Posterior cingulate gyrus (tissue), 11 donors: ENCODE measurements around the gene TDRD9.
A peak's percentile ranks its signal among the peaks of the same experiment; 100 is the strongest.

Experiments used
- DNase-seq, 10 donors: peaks; one replicate each; pipeline versions ENCODE4 v3.0.0 to v3.0.0-alpha.2; 2020 to 2021; ENCODE audit warnings: mixed read lengths in 3 of 10
- intact Hi-C: fragments of 100-400 bp; cut with DNase I; formaldehyde crosslinking; loops from one replicate; pipeline ENCODE4 v1.15.1; 2023

The TDRD9 gene

GRCh38 chr14:103890821-103891666, 37.2 kb upstream of the TDRD9 start:
- DNase-seq: no peak
- intact Hi-C loops: no loop called here

GRCh38 chr14:103891667-103892215, 36.5 kb upstream of the TDRD9 start:
- DNase-seq: no peak
- intact Hi-C loops: no loop called here

- intact Hi-C loops: no loop called here
- DNase-seq: no peak
These were observed 36.0 kb upstream of the TDRD9 start for GRCh38 chr14:103892247-103892646.

GRCh38 chr14:103894034-103894722, 34.1 kb upstream of the TDRD9 start:
- intact Hi-C loops: no loop called here
- no peak for DNase-seq

- DNase-seq: no peak
- intact Hi-C loops: no loop called here
These were observed 33.6 kb upstream of the TDRD9 start for GRCh38 chr14:103894723-103895059.

- no peak for DNase-seq
- intact Hi-C loops: no loop called here
These were observed 31.7 kb upstream of the TDRD9 start for GRCh38 chr14:103896578-103896977.

GRCh38 chr14:103897075-103897947, 30.9 kb upstream of the TDRD9 start:
- intact Hi-C loops: no loop called here
- DNase-seq: no peak

GRCh38 chr14:103898204-103898603, 30.1 kb upstream of the TDRD9 start:
- DNase-seq: no peak
- intact Hi-C loops: no loop called here

GRCh38 chr14:103898711-103899110, 29.5 kb upstream of the TDRD9 start:
- intact Hi-C loops: no loop called here
- peak in 1 of 10 donors; percentile 68 for DNase-seq

- intact Hi-C loops: no loop called here
These were observed 28.9 kb upstream of the TDRD9 start for GRCh38 chr14:103899316-103899715.

DNA sequence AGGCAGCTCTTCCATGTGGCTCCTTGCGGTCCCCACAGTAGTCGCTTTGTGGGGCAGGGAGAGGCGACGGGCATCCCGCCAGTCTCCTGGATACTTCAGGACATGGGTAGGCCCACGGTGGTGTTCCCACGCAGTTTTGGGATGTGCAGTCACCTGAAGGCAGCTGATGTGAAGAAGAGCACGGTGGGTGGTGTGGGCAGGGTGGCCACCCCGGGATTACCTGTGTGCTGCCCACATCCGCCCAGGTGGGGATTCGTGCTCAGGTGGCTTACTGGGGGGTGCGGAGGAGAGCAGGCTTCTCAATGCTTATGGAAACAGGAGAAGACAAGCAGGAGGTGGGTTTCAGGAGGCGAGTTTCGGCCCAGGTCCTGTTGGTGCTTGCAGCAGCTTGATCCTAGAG, 28.4 kb upstream of the TDRD9 start:
- peak in 2 of 10 donors; percentile 46 to 62 for DNase-seq
- intact Hi-C loops: no loop called here

More at GRCh38 chr14:103899316-103899715, 28.9 kb upstream of the TDRD9 start:
- DNase-seq: peak in 1 of 10 donors; percentile 55

- intact Hi-C loops: no loop called here
- no peak for DNase-seq
These were observed 23.7 kb upstream of the TDRD9 start for GRCh38 chr14:103904493-103905107.

DNA sequence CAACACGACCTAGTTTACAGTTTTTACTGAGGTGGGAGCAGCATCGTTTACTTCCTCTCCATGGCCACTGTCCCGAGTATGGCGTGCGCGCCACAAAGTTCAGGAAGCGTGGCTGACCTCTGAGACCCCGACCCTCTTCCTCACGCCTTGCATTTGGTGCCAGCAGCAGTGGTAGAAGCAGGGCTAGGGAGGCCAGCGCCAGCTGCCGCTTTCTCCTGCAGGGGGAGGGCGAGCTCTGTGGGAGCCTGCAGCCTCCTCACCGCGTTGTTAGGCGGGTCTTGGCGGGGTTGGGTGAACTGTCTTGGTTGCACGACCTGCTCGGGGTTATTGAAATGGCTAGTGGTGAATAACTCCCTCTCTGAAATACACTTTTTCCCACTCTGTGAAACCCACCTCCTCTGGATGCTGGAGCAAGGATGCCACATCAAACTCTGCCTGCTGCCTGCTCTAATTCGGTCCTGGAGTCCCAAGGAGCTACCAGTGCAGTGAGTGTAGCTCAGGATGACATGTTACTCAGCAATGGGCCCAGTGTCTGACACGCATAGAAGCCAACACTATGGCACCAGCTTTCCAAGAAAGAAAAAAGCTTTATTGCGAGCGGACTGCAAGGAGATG, 22.3 kb upstream of the TDRD9 start:
- intact Hi-C loops: no loop called here

GRCh38 chr14:103908580-103908979, 19.7 kb upstream of the TDRD9 start:
- intact Hi-C loops: no loop called here

More for the DNA sequence above, 22.3 kb upstream of the TDRD9 start:
- DNase-seq: peak in 3 of 10 donors; percentile 32 to 68 (median 64)

DNA sequence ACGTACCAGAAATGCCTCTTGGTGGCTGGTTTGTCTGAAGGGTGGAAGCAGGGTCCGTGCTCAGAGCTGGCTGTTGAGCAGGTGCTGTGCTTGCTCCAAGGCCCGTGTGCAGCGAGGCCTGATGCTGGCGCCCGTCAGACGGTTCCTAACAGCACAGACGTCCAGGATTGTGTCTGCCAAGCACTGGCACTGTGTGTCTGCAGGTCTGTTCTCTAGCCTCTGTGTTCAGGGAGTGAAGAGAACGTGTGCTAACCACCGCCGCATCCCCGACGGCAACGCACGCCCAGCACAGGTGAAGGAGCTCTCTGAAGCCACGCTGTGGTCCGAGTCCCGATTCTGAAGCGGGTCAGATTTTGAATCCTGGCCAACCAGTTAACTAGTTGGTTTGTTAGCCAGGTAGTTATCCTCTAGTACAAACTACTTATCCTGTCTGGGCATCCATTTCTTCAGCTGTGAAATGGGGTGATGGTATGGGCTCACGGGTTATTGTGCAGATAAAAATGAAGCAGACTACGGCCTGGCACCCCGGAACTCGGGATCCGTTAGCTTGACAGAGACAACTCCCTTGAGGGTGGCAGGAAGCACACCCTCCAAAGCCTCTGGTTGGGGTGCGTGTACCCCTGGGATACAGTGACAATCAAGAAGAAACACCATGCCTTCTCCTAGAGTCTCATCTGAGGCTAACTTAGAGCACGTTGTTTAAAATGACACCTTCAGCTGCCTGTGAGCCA, 18.6 kb upstream of the TDRD9 start:
- intact Hi-C loops: loop anchor here (5.0 kb wide), 2 partner anchors 102 to 337 kb away; no protein-coding TSS in a partner anchor
- DNase-seq: peak in 3 of 10 donors; percentile 55 to 81 (median 66)

More at GRCh38 chr14:103908580-103908979, 19.7 kb upstream of the TDRD9 start:
- peak in 2 of 10 donors; percentile 7 for DNase-seq

- intact Hi-C loops: loop anchor here (5.0 kb wide), 2 partner anchors 103 to 338 kb away; no protein-coding TSS in a partner anchor
- DNase-seq: peak; percentile 54 to 97 (median 80)
These were observed 17.9 kb upstream of the TDRD9 start for GRCh38 chr14:103910262-103910935.

GRCh38 chr14:103910984-103911383, 17.3 kb upstream of the TDRD9 start:
- DNase-seq: peak in 2 of 10 donors; percentile 7 to 30
- intact Hi-C loops: loop anchor here (5.0 kb wide), 2 partner anchors 104 to 339 kb away; no protein-coding TSS in a partner anchor

GRCh38 chr14:103915616-103916015, 12.6 kb upstream of the TDRD9 start:
- intact Hi-C loops: no loop called here
- DNase-seq: peak in 2 of 10 donors; percentile 16 to 68
